CD4-positive, alpha-beta T cell treated with Interleukin-15 for 4 hours (primary cell): ENCODE measurements around the gene HUS1.
A peak's percentile ranks its signal among the peaks of the same experiment; 100 is the strongest.

ENCODE experiments used
- DNase-seq: peaks from one replicate; pipeline ENCODE4 v3.0.0-alpha.2; 2020; ENCODE audit warnings: low spot score

Gene HUS1

DNA sequence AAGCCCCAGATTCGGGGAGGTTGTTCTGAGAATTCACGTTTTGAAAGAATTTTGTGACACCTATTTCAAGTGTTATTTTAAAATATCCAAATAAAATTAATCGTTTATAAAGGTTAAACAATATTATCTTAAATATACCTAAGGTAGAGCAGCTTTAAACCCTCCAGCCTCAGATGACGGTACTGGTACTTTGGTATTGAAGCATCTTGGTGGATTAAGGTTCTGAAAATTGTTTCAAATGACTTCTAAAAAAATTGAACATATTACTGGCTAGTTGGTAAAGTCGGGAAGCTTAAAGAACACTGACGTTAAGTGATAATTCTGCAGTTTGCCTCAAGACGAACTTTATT is 392 bp upstream of the HUS1 start:
- no peak for DNase-seq

- DNase-seq, result no peak
These were observed 648 bp downstream of the HUS1 start for GRCh38 chr7:47978790-47979144.

- no peak for DNase-seq
These were observed 5.7 kb downstream of the HUS1 start for GRCh38 chr7:47973739-47974138.

GRCh38 chr7:47970761-47971160 is 8.7 kb downstream of the HUS1 start:
- DNase-seq, result no peak

- peak; percentile 42 for DNase-seq
These were observed 10.3 kb downstream of the HUS1 start for GRCh38 chr7:47968847-47969774.

- no peak for DNase-seq
These were observed 11.7 kb downstream of the HUS1 start for GRCh38 chr7:47967708-47968107.

DNA sequence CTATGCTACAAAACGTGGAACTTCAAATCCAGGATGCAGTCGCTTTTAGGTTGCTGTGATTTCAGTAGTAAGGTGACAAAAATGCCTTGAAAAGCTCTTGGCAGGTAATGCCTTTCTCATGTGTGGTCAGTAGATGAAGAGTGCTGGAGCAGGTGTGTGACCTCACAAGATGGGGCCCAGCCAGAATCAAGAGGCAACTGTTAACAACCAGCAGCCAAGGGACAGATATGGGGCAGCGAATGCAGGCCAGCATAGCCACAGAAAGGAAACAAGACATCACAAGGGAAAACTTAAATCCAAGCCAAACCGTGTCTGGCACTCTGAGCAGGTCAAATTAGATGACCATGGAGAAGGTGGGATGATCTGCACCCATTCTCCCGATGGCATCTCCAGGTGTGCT is 12.3 kb downstream of the HUS1 start:
- no peak for DNase-seq

GRCh38 chr7:47965456-47965855 is 14.0 kb downstream of the HUS1 start:
- no peak for DNase-seq

- DNase-seq, result no peak
These were observed 17.2 kb downstream of the HUS1 start for GRCh38 chr7:47962262-47962661.

DNA sequence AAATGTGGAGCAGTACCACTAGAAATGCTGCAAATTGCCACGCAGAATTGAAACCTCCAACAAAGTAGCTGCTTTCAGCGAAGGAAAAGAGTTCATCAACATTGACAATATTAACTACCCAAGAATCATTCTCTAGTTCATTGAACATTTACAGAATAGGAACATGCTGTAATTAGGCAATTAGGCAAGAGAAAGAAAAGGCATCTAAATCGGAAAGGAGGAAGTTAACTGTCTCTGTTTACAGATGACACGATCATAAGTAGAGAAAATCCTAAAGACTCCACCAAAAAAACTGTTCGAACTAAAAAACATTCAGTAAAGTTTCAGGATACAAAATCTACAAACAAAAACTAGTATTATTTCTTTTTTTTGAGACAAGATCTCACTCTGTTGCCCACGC is 22.3 kb downstream of the HUS1 start:
- DNase-seq, result no peak

- DNase-seq, result no peak
These were observed 23.2 kb downstream of the HUS1 start for GRCh38 chr7:47956220-47956619.

DNA sequence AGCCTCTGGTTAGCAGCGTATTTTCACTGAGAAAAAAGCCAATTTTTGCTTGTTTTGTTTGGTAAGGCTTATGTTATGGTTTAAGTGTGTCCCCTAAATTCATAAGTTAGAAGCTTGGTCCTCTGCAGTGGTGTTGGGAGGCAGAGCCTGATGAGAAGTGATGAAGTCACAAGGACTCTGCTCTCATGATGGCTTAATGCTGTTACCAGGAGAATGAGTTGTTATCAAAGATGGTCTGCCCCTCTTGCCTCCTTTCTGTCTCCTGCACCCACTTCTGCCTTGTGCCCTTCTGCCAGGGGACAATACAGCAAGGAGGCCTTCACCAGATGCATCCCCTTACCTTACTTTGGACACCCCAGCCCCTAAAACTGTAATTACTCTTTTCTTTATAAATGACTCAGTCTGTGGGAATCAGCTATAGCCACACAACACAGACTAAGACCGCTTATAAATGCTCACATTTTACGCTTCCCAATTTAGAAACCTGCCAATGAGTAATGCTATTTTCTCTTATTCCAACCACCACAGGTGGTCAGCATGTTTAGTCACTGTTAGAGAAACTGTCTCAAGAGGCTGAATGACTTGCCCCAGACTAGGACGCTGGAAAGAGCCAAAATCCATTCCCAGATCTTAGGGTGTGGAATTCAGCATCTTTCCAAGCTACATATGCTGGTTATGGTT is 25.0 kb downstream of the HUS1 start:
- DNase-seq, result no peak

DNA sequence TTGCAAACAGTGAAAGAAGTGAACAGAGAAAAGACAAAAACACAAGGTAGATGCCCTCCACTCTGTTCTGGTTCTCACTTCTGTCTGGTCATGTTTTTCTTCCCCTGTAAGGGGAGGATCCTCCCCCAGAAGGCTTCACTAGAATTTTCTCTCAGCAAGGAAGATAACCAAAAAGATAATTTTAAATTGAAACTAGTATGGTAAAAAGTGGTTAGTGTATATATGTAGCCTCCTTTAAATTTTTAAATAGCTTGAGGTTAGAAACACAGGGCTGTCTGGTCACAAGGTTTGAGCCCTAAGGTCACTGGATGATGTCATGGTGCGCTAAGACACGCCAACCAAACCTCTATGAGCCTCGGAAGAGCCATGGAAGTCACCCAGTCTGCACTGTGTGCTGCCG is 25.6 kb downstream of the HUS1 start:
- DNase-seq, result no peak

DNA sequence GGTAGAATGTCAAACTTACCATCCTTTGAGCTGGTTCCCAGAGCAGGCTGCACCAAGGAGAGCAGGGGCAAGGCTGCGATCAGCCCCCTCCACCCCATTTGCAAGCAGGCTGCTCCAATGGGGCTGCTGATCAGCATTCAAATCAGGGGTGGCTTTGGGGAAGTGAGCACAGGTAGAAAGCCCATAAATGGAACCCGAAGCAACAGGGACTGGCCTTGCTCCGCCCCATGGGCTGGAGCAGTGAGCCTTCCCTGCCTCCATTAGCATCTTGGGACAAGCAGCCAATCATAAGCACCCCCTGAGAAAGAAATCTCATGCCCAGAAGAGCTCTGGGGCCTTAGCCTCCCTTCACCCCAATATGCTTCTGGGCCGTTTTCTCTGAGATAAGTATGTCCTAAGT is 27.2 kb downstream of the HUS1 start:
- no peak for DNase-seq

DNA sequence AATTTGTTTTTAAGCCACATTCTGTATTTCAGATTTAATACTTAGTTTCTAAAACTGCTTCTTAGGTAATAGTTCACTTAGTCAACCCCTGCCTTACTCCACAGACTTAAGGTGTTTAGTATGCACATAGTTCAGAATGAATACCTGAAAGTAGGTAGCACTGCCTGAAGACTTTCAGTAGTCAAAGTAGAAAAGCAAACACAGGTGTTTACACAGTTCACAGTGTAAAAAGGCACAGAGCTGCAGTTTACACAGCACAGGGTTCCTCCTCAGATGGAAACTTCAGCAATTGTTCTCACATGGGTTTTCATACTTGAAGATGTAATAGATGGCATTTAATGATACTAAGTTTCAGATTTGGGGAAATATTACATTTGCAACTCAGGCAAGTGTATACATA is 28.0 kb downstream of the HUS1 start:
- DNase-seq, result no peak

- no peak for DNase-seq
These were observed 28.7 kb downstream of the HUS1 start for GRCh38 chr7:47950714-47951113.

GRCh38 chr7:47949703-47950102 is 29.7 kb downstream of the HUS1 start:
- DNase-seq, result no peak

DNA sequence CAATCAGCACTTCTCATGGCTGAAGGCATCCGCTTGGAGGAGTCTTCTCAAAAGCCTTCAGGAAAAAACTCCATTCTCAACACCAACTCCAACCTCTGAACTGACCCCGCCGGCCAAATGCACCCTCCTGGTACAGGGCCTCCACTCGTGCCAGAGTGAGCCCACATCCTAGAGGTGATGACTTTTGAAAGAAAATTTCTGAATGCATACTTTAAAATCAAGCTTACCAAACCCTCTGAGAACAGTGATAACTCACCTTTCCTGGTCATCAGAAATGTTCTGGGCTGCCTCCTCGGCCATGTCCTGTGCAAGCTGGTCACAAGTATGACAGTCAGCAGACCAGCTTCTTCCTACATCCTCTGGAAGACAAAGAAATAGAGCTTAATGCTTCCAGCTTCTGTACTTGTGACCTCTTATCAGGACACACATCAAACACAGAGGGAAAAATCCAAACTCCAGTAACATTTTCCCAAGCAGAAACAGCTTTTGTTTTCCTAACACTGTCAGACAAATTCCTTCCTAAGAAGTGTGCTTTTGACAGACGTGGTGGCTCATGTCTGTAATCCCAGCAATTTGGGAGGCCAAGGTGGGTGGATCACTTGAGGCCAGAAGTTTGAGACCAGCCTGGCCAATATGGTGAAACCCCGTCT is 31.1 kb downstream of the HUS1 start, which contains the start of gene PKD1L1:
Gene PKD1L1, minus strand, starts transcription at position 326 of the 650 bp plus-strand sequence. Its CDS starts 26 bp downstream, at position 300.
- no peak for DNase-seq

- DNase-seq, result no peak
These were observed 32.1 kb downstream of the HUS1 start for GRCh38 chr7:47947355-47947749.

DNA sequence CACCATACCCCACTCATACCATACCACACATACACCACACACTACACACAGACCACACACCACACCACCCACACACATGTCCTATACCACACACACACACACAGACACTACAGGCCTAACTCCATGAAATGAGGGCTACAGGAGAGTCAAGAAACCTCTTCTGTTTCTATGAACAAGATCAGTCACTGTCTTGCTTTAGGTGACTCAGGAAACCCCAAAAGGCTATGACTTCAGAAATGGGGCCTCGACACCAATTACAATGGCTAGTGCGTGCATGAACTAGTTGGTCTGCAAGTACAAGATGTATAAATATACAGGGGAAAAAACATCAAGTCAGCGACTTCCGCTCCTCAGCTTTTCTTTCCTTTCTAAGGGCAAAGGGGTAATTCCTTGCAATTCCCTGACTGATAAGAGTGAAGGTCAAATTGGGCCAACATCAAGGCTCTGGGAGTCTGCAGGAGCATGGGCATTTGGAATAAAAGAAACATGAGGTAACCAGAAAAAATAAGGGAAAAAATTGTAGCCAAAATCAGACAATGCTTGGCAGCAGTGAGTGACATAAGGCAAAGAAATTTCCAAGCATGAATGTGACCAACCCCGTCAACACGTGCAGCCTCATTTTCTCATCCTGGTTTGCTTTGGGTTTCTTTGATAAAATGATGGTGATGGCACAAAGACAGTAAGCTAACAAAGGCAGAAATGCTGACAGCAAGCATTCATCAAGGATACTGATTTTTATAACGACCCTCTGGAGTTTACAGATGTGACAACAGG is 32.6 kb downstream of the HUS1 start:
- no peak for DNase-seq

- DNase-seq, result peak; percentile 66
These were observed 34.0 kb downstream of the HUS1 start for GRCh38 chr7:47945261-47946015.
